OCI-LY1 (cell line): Measurements from ENCODE around the gene ISCU.

Source experiments
- H2AFZ ChIP-seq: fragments of 200-600 bp; sonication (generic), shearing (Covaris generic); 2 replicates; pipeline ENCODE4 v1.6.0; 2014; ENCODE audit warnings: antibody characterized with exemption, mild to moderate bottlenecking, low read length
- H3F3A ChIP-seq: fragments of 200-600 bp; sonication (generic), shearing (Covaris generic); 2 replicates; pipeline ENCODE4 v1.6.0; 2014; ENCODE audit warnings: mild to moderate bottlenecking, antibody characterized with exemption, low read length, moderate library complexity; ENCODE audit not compliant: insufficient read depth
- H3K27ac ChIP-seq: fragments of 200-600 bp; sonication (generic); 2 replicates; pipeline ENCODE4 v1.5.1; 2014; ENCODE audit warnings: low read length, mixed run types, mild to moderate bottlenecking, low read depth; ENCODE audit not compliant: poor library complexity, severe bottlenecking
- H3K27me3 ChIP-seq: fragments of 200-600 bp; sonication (generic); 2 replicates; pipeline ENCODE4 v1.6.0; 2014; ENCODE audit warnings: antibody characterized with exemption, mild to moderate bottlenecking, low read length, moderate library complexity; ENCODE audit not compliant: insufficient read depth
- H3K36me3 ChIP-seq: fragments of 200-600 bp; sonication (generic); 2 replicates; pipeline ENCODE4 v1.6.1; 2014; ENCODE audit warnings: mild to moderate bottlenecking, antibody characterized with exemption, low read length, moderate library complexity, mixed read lengths; ENCODE audit not compliant: insufficient read depth
- H3K4me1 ChIP-seq: fragments of 200-600 bp; sonication (generic); 2 replicates; pipeline ENCODE4 v1.5.1; 2014; ENCODE audit warnings: mild to moderate bottlenecking, low read length, moderate library complexity; ENCODE audit not compliant: insufficient read depth, severe bottlenecking
- H3K4me2 ChIP-seq: fragments of 200-600 bp; sonication (generic), shearing (Covaris generic); 2 replicates; pipeline ENCODE4 v1.6.1; 2014; ENCODE audit warnings: low read length
- H3K4me3 ChIP-seq: fragments of 200-600 bp; sonication (generic); 2 replicates; pipeline ENCODE4 v1.5.1; 2014; ENCODE audit warnings: low read length, low read depth, mild to moderate bottlenecking, mixed read lengths; ENCODE audit not compliant: poor library complexity, severe bottlenecking
- H3K79me2 ChIP-seq: fragments of 200-600 bp; shearing (Covaris generic); 2 replicates; pipeline ENCODE4 v1.6.1; 2016; ENCODE audit warnings: mixed run types, low read length, mixed read lengths; ENCODE audit not compliant: insufficient read depth
- H3K9ac ChIP-seq: fragments of 200-600 bp; sonication (generic), shearing (Covaris generic); 2 replicates; pipeline ENCODE4 v1.6.1; 2014; ENCODE audit warnings: mild to moderate bottlenecking, low read length, mixed read lengths
- H3K9me2 ChIP-seq: fragments of 200-600 bp; sonication (generic), shearing (Covaris generic); 2 replicates; pipeline ENCODE4 v1.6.1; 2014; ENCODE audit warnings: low read depth, mild to moderate bottlenecking, low read length, mixed read lengths
- H3K9me3 ChIP-seq: fragments of 200-600 bp; shearing (Covaris generic); 2 replicates; pipeline ENCODE4 v1.6.1; 2014; ENCODE audit warnings: low read length, mixed read lengths
- H4K20me1 ChIP-seq: fragments of 200-600 bp; sonication (generic), shearing (Covaris generic); 2 replicates; pipeline ENCODE4 v1.6.0; 2016; ENCODE audit warnings: mild to moderate bottlenecking, low read length; ENCODE audit not compliant: insufficient read depth
- EZH2 ChIP-seq: fragments of 200-600 bp; sonication (generic), shearing (Covaris generic); IDR thresholded peaks from 2 replicates; pipeline ENCODE4 v1.8.0; 2017; ENCODE audit warnings: borderline replicate concordance, mixed run types, mild to moderate bottlenecking, antibody characterized with exemption, low read length, moderate library complexity, mixed read lengths
- TF ChIP-seq, protein P1 (sequence below): fragments of 200-600 bp; sonication (generic), shearing (Covaris generic); IDR thresholded peaks from 2 replicates; pipeline ENCODE4 v1.5.1; 2017; ENCODE audit warnings: mild to moderate bottlenecking, antibody characterized with exemption, low read length, moderate library complexity, mixed read lengths

The ISCU gene

DNA sequence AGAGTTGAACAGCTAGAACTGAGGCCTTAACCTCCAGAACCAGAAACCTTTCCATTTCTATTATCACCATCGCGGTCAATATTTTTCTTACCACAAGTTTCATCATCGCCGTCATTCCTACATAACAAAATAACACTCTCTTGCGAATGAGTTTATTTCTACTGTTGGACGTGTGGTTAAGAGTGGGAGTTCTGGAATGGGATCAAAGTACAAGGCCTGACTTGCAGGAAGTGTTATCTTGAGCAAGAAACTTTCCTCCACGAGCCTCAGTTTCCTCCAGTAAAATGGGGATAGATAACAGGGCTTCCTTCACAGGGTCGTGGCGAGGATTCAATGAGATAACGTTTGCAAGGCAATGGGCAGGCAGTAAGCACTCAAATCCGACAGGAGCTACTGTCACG is 2.1 kb upstream of the ISCU start:
- no peak overlapping the region for H2AFZ ChIP-seq
- H3K4me3 ChIP-seq = peak overlapping the region; percentile 79
- peaks cover 45% of the 10 kb centered on the region for H3K79me2 ChIP-seq
- peak overlapping the region; percentile 82 for H3K9ac ChIP-seq
- H3K27me3 ChIP-seq = no peaks in the 10 kb centered on the region
- H3K36me3 ChIP-seq = peaks cover 27% of the 10 kb centered on the region; the same call in 1 of the 2 replicates
- no peaks in the 10 kb centered on the region for H4K20me1 ChIP-seq
- H3K27ac ChIP-seq = no peak overlapping the region
- H3K4me2 ChIP-seq = peak overlapping the region; percentile 84
- peaks cover 53% of the 10 kb centered on the region for H3K4me1 ChIP-seq
- H3K9me3 ChIP-seq = no peaks in the 10 kb centered on the region
- TF ChIP-seq, protein P1, sequence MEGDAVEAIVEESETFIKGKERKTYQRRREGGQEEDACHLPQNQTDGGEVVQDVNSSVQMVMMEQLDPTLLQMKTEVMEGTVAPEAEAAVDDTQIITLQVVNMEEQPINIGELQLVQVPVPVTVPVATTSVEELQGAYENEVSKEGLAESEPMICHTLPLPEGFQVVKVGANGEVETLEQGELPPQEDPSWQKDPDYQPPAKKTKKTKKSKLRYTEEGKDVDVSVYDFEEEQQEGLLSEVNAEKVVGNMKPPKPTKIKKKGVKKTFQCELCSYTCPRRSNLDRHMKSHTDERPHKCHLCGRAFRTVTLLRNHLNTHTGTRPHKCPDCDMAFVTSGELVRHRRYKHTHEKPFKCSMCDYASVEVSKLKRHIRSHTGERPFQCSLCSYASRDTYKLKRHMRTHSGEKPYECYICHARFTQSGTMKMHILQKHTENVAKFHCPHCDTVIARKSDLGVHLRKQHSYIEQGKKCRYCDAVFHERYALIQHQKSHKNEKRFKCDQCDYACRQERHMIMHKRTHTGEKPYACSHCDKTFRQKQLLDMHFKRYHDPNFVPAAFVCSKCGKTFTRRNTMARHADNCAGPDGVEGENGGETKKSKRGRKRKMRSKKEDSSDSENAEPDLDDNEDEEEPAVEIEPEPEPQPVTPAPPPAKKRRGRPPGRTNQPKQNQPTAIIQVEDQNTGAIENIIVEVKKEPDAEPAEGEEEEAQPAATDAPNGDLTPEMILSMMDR = no peak
- TF ChIP-seq EZH2 = no peak
- no peaks in the 10 kb centered on the region for H3F3A ChIP-seq
- no peaks in the 10 kb centered on the region for H3K9me2 ChIP-seq

DNA sequence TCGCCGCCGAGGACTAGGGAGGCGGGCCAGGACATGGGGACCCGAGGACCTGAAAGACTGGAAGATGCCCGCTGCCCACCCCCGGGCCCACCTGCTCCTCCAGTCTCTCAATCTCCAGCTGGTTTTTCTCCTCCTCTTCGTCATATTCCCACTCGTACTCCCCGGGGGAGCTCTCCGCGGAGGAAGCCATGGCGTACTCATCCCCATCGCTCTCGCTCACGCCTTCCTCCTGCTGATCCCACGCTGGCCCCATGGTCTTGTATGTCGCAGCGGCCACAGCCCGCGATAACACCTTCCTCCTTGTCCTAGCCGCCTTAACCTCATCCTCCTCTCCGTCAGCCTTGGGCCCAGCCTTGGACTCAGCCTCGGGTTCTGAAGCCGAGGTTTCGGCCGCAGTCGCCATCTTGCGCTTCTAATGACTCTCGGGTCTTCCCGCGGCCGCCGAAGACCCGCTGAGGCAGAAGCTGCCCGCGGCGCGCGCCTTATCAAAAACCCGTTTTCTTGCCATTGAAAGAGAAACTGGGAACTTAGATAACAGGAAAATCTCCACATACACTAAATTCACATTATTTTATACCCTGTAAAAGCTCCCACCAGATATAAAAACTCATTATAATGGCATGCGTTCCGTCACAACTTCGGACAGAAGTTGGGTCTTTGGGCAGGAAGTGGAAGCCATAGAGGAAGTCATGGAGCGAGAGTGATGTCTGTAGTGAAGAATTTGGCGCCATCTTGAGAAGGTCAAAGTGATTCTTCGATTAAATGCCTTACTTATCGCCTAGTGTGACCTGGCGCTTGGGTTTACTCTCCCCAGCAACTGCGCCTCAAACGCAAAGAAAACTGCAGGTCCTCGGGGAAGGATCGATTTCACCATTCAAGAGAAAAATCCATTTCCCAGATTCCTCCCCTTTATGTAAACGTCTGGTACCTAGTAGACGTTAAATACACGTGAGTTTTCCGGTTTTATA is 1.4 kb upstream of the ISCU start, which contains the start of gene SART3:
Gene SART3 (minus strand): TSS at position 422 of the 968 bp plus-strand sequence. CDS start 19 bp downstream, at position 403.
- no peaks in the 10 kb centered on the region for H3F3A ChIP-seq
- H3K27ac ChIP-seq = peak within 1 kb of the TSS; percentile 79
- H4K20me1 ChIP-seq = no peaks in the 10 kb centered on the region
- peak within 1 kb of the TSS; percentile 79 for H3K4me3 ChIP-seq
- H3K4me1 ChIP-seq = peaks cover 60% of the 10 kb centered on the region
- no peaks in the 10 kb centered on the region for H3K27me3 ChIP-seq
- peaks cover 30% of the 10 kb centered on the region; the same call in 1 of the 2 replicates for H3K36me3 ChIP-seq
- no peaks in the 10 kb centered on the region for H3K9me2 ChIP-seq
- peak within 1 kb of the TSS; percentile 84 for H3K4me2 ChIP-seq
- H3K9me3 ChIP-seq = no peaks in the 10 kb centered on the region
- peaks cover 39% of the 10 kb centered on the region for H3K79me2 ChIP-seq
- peak within 1 kb of the TSS; percentile 82 for H3K9ac ChIP-seq
- no peak for TF ChIP-seq EZH2
- TF ChIP-seq, protein P1 = no peak
- no peak within 1 kb of the TSS for H2AFZ ChIP-seq

DNA sequence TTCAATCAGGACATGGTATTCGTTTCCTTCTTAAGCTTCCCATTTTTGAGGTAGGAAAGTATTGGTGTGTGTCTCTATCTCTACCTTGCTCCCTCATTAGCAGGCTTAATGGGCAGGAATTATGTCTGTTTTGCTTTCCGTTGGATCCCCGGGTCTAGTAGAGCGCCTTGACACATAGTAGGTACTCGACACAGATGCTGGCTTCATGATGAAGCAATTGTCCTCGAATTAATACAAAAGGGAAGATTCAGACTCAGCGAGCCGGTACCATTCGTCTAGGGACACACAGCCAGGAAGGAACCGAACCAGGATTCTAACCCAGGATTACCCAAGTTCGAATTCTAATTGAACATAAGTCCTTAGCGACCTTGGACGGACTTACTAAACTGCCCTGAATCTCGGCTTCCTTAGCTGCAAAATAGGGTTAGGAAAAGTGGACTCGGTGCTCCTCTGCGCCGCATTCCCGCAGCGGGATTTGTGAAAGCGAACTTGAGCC is 496 bp upstream of the ISCU start:
- peak overlapping the region; percentile 79 for H3K4me3 ChIP-seq
- peak overlapping the region; percentile 82 for H3K9ac ChIP-seq
- H3K27me3 ChIP-seq = no peaks in the 10 kb centered on the region
- H3K4me1 ChIP-seq = peaks cover 67% of the 10 kb centered on the region
- TF ChIP-seq, protein P1 = no peak
- TF ChIP-seq EZH2 = no peak
- H2AFZ ChIP-seq = no peak overlapping the region
- H3K9me2 ChIP-seq = no peaks in the 10 kb centered on the region
- peak overlapping the region; percentile 79 for H3K27ac ChIP-seq
- H3K79me2 ChIP-seq = peaks cover 31% of the 10 kb centered on the region
- H3K4me2 ChIP-seq = peak overlapping the region; percentile 84
- H3K9me3 ChIP-seq = no peaks in the 10 kb centered on the region
- H3K36me3 ChIP-seq = peaks cover 31% of the 10 kb centered on the region; the same call in 1 of the 2 replicates
- no peaks in the 10 kb centered on the region for H4K20me1 ChIP-seq
- H3F3A ChIP-seq = no peaks in the 10 kb centered on the region
